ENCODE measurements around the gene USB1. TPM values are rescaled to one million over a fixed set of nuclear protein-coding genes. Genes with fewer than 3 reads are reported as not detected.

USB1 gene
- total RNA-seq, 2 experiments from 2014 or later, result 32.9 to 37.5 TPM

GRCh38 chr16:58030136-58030840 lies 29.1 kb downstream of the USB1 start:
- Mint-ChIP-seq H3K27me3 (no peaks in the 10 kb centered on the region), H3K27ac (no peak overlapping the region), H3K4me1 (ENCODE audit: low read depth) (no peaks in the 10 kb centered on the region), H3K4me3 (no peak overlapping the region), H3K9me3 (no peaks in the 10 kb centered on the region), H3K36me3 (ENCODE audit: low read depth) (no peaks in the 10 kb centered on the region)
- CTCF ChIA-PET, result no interaction called here
- POLR2A ChIA-PET, result no interaction called here
- intact Hi-C loops (cut with micrococcal nuclease), result no loop called here
- ATAC-seq (no peak), DNase-seq (no peak)
- TF ChIP-seq CTCF (IDR thresholded peaks at IDR 0.05), result no peak

DNA sequence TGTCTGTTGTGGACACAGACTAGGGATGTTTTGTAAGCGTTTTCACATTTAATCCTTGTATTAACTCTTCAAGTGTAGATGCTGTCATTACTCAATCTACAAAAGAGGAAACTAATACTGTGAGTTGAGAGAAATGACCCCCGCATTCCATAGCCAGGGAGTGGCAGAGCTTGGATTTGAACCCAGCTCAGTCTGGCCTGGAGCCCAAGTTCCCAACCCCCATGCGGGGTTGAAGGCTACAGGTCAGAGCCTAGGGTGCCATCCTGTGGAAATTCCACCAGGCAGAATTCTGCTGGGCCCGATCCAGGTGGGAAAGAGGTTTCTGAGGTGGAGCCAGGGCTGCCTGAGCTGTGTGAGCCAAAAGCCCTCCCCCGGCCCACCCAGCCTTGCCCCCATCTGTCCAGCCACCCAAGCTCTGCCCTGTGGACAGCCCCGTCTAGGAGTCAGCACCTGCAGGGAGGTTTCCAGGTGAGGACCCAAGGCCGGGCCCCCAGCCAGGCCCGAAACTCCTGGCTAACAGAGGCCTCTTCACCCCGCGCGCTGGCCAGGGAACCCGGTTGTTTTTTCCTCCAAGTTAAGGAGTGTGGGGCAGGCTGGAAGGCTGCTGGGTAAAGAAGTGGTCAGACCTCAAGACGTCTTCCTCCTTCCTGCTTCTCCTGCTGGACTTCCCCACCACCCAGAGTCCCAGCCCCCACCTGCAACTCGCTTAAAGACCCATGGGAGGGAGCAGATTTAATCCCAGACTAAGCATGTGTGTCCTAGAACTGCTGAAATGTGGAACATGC lies 30.0 kb downstream of the USB1 start:
- ChIA-PET POLR2A (no interaction called here), CTCF (interaction anchor here (1.6 kb wide), 1 partner anchor 8 kb away, joined by 5 read pairs; no protein-coding TSS in a partner anchor)
- Mint-ChIP-seq H3K27me3 (no peaks in the 10 kb centered on the region), H3K27ac (no peak overlapping the region), H3K4me3 (no peak overlapping the region), H3K36me3 (ENCODE audit: low read depth) (no peaks in the 10 kb centered on the region), H3K9me3 (no peaks in the 10 kb centered on the region), H3K4me1 (ENCODE audit: low read depth) (no peaks in the 10 kb centered on the region)
- no peak for TF ChIP-seq CTCF (IDR thresholded peaks at IDR 0.05)
- no peak for DNase-seq
- no peak for ATAC-seq
- intact Hi-C loops (cut with micrococcal nuclease), result no loop called here

- no peak for TF ChIP-seq CTCF (IDR thresholded peaks at IDR 0.05)
- CTCF ChIA-PET, result interaction anchor here (1.0 to 1.6 kb wide), 4 partner anchors 9 to 95 kb away, joined by 3 to 5 read pairs (median 4); no protein-coding TSS in a partner anchor
- intact Hi-C loops (cut with micrococcal nuclease), result no loop called here
- H3K36me3 Mint-ChIP-seq (ENCODE audit: low read depth), result no peaks in the 10 kb centered on the region
- POLR2A ChIA-PET, result no interaction called here
- no peak overlapping the region for H3K27ac Mint-ChIP-seq
- no peaks in the 10 kb centered on the region for H3K9me3 Mint-ChIP-seq
- H3K4me1 Mint-ChIP-seq (ENCODE audit: low read depth), result no peaks in the 10 kb centered on the region
- H3K27me3 Mint-ChIP-seq, result no peaks in the 10 kb centered on the region
- no peak overlapping the region for H3K4me3 Mint-ChIP-seq
- DNase-seq (no peak), ATAC-seq (no peak)
Measured at GRCh38 chr16:58032710-58033293, 31.6 kb downstream of the USB1 start.

- Mint-ChIP-seq H3K27ac (no peak overlapping the region), H3K4me3 (no peak overlapping the region), H3K27me3 (no peaks in the 10 kb centered on the region), H3K9me3 (no peaks in the 10 kb centered on the region), H3K4me1 (ENCODE audit: low read depth) (no peaks in the 10 kb centered on the region), H3K36me3 (ENCODE audit: low read depth) (no peaks in the 10 kb centered on the region)
- ATAC-seq (no peak), DNase-seq (no peak)
- ChIA-PET POLR2A (no interaction called here), CTCF (interaction anchor here (0.8 to 1.6 kb wide), 3 partner anchors 10 to 63 kb away, joined by 3 to 6 read pairs (median 4); no protein-coding TSS in a partner anchor)
- intact Hi-C loops (cut with micrococcal nuclease), result no loop called here
- TF ChIP-seq CTCF (IDR thresholded peaks at IDR 0.05), result no peak
Measured at GRCh38 chr16:58034128-58034685, 33.0 kb downstream of the USB1 start.

All from activated CD8-positive, alpha-beta T cell treated with anti-CD3 and anti-CD28 coated beads for 36 hours (primary cell).